ENCODE measurements around the gene APBB2.

The APBB2 gene

DNA sequence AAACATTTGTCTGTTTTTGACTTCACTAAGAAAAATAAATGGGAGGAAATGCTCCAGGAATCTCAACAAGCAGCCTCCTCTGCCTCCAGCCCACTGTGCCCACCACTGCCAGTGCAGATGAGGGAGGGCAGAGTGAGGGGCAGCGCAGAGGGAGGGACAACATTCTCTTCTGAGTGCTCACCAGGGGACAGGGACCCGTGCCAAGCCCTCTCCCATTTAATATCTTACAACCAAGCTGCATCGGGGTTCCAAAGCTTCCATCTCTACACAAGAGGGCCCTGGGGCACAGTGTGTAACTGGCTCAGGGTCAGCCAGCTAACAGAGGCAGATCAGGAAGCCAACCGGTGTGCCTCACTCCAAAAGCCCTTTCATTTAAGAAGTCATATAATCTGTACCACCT is 344.2 kb downstream of the APBB2 start:
- Histone ChIP-seq H4K20me1 (ENCODE audit: control insufficient read depth, insufficient read depth, low read depth, low read length) (no peaks in the 10 kb centered on the region), H3K4me3 (ENCODE audit: low read length) (no peak overlapping the region), H3K9me2 (replicated peaks; ENCODE audit: control insufficient read depth, low read length) (no peaks in the 10 kb centered on the region), H3K4me1 (ENCODE audit: control insufficient read depth, low read length) (no peaks in the 10 kb centered on the region), H3K9me3 (ENCODE audit: control insufficient read depth, insufficient read depth, low read length) (no peaks in the 10 kb centered on the region), H3K27me3 (ENCODE audit: control insufficient read depth, low read length) (no peaks in the 10 kb centered on the region), H3K36me3 (ENCODE audit: control insufficient read depth, low read length) (no peaks in the 10 kb centered on the region), H3K4me2 (ENCODE audit: low read length) (no peak overlapping the region), H3K79me2 (ENCODE audit: control insufficient read depth, low read length) (no peaks in the 10 kb centered on the region), H3F3A (ENCODE audit: control insufficient read depth, insufficient read depth) (no peaks in the 10 kb centered on the region), H3K27ac (ENCODE audit: low read depth, low read length) (no peak overlapping the region)
- TF ChIP-seq, protein P1, sequence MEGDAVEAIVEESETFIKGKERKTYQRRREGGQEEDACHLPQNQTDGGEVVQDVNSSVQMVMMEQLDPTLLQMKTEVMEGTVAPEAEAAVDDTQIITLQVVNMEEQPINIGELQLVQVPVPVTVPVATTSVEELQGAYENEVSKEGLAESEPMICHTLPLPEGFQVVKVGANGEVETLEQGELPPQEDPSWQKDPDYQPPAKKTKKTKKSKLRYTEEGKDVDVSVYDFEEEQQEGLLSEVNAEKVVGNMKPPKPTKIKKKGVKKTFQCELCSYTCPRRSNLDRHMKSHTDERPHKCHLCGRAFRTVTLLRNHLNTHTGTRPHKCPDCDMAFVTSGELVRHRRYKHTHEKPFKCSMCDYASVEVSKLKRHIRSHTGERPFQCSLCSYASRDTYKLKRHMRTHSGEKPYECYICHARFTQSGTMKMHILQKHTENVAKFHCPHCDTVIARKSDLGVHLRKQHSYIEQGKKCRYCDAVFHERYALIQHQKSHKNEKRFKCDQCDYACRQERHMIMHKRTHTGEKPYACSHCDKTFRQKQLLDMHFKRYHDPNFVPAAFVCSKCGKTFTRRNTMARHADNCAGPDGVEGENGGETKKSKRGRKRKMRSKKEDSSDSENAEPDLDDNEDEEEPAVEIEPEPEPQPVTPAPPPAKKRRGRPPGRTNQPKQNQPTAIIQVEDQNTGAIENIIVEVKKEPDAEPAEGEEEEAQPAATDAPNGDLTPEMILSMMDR (IDR thresholded peaks at IDR 0.05; ENCODE audit: low read depth, low read length, poor library complexity, severe bottlenecking) = no peak
- TF ChIP-seq EZH2phosphoT487 (IDR thresholded peaks at IDR 0.05; ENCODE audit: borderline replicate concordance, low read length) = no peak

DNA sequence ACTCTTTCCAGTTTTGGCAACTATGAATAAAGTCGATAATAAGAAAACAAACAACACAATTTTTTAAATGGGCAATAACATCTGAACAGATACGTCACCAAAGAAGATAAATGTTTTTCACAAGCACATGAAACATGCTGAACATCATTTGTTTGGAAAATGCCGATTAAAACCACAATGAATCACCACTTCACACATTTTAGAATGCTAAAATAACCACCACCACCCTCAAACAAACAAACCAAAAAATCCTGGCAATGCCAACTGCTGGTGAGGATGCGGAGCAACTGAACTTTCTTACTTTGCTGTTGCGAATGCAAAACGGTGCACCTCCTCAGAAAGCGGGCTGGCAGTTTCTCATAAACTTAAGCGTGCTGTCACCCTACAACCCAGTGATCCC is 348.6 kb downstream of the APBB2 start:
- Histone ChIP-seq H3K4me2 (ENCODE audit: low read length) (no peak overlapping the region), H3K9me3 (ENCODE audit: control insufficient read depth, insufficient read depth, low read length) (no peaks in the 10 kb centered on the region), H4K20me1 (ENCODE audit: control insufficient read depth, insufficient read depth, low read depth, low read length) (no peaks in the 10 kb centered on the region), H3K9me2 (replicated peaks; ENCODE audit: control insufficient read depth, low read length) (no peaks in the 10 kb centered on the region), H3K27me3 (ENCODE audit: control insufficient read depth, low read length) (no peaks in the 10 kb centered on the region), H3K27ac (ENCODE audit: low read depth, low read length) (no peak overlapping the region), H3K36me3 (ENCODE audit: control insufficient read depth, low read length) (no peaks in the 10 kb centered on the region), H3K4me1 (ENCODE audit: control insufficient read depth, low read length) (no peaks in the 10 kb centered on the region), H3K4me3 (ENCODE audit: low read length) (no peak overlapping the region), H3F3A (ENCODE audit: control insufficient read depth, insufficient read depth) (no peaks in the 10 kb centered on the region), H3K79me2 (ENCODE audit: control insufficient read depth, low read length) (no peaks in the 10 kb centered on the region)
- TF ChIP-seq EZH2phosphoT487 (IDR thresholded peaks at IDR 0.05; ENCODE audit: borderline replicate concordance, low read length) = no peak
- TF ChIP-seq, protein P1 (IDR thresholded peaks at IDR 0.05; ENCODE audit: low read depth, low read length, poor library complexity, severe bottlenecking) = no peak

DNA sequence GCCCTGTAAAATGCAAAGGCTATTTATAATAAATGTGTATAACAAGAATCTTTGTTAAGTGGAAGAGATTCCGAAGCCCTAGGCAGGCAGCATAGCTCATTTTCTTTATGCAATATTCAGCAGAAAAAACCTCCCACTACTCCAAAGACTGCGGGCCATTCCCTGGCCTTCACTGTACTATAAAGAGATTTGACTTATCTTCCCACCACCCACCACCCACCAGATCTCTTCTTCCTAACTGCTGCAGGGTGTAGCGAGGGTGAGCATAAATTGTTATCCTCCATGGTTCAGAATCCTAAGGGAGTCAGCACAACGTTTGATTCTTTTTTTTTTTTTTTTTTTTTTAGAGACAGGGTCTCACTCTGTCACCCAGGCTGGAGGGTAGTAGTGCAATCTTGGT is 349.8 kb downstream of the APBB2 start:
- no peaks in the 10 kb centered on the region for H3K9me2 ChIP-seq (replicated peaks; ENCODE audit: control insufficient read depth, low read length)
- H3K27me3 ChIP-seq (ENCODE audit: control insufficient read depth, low read length) = no peaks in the 10 kb centered on the region
- TF ChIP-seq EZH2phosphoT487 (IDR thresholded peaks at IDR 0.05; ENCODE audit: borderline replicate concordance, low read length) = no peak
- peaks cover 3% of the 10 kb centered on the region for H3K4me1 ChIP-seq (ENCODE audit: control insufficient read depth, low read length)
- H3K9me3 ChIP-seq (ENCODE audit: control insufficient read depth, insufficient read depth, low read length) = no peaks in the 10 kb centered on the region
- H4K20me1 ChIP-seq (ENCODE audit: control insufficient read depth, insufficient read depth, low read depth, low read length) = no peaks in the 10 kb centered on the region
- H3K4me3 ChIP-seq (ENCODE audit: low read length) = no peak overlapping the region
- H3K4me2 ChIP-seq (ENCODE audit: low read length) = no peak overlapping the region
- no peaks in the 10 kb centered on the region for H3F3A ChIP-seq (ENCODE audit: control insufficient read depth, insufficient read depth)
- no peaks in the 10 kb centered on the region for H3K36me3 ChIP-seq (ENCODE audit: control insufficient read depth, low read length)
- no peaks in the 10 kb centered on the region for H3K79me2 ChIP-seq (ENCODE audit: control insufficient read depth, low read length)
- H3K27ac ChIP-seq (ENCODE audit: low read depth, low read length) = no peak overlapping the region

DNA sequence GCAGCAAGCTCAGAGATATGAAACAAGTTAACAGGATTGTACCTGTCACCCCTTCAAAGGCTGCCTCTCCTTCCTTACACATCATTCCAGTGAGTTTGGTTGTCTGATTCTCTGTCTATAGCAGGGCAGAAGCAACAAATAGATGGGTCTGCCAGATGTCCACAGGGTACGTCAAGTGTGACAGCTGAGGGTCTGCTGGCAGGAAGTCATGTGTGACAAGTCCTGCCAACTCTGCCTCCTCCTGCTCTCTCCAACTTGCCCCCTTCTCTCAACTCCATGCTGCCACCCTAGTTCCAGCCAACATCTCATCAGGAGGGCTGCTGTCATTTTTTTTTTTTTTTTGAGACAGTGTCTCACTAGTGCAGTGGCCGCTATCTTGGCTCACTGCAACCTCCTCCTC is 355.4 kb downstream of the APBB2 start:
- Histone ChIP-seq H3K27ac (ENCODE audit: low read depth, low read length) (peak overlapping the region; percentile 11; the same call in 1 of the 2 replicates), H3K9me2 (replicated peaks; ENCODE audit: control insufficient read depth, low read length) (no peaks in the 10 kb centered on the region), H3K27me3 (ENCODE audit: control insufficient read depth, low read length) (no peaks in the 10 kb centered on the region), H3K4me1 (ENCODE audit: control insufficient read depth, low read length) (peaks cover 44% of the 10 kb centered on the region), H3K9me3 (ENCODE audit: control insufficient read depth, insufficient read depth, low read length) (no peaks in the 10 kb centered on the region), H3F3A (ENCODE audit: control insufficient read depth, insufficient read depth) (peaks cover 19% of the 10 kb centered on the region), H4K20me1 (ENCODE audit: control insufficient read depth, insufficient read depth, low read depth, low read length) (no peaks in the 10 kb centered on the region), H3K79me2 (ENCODE audit: control insufficient read depth, low read length) (peaks cover 21% of the 10 kb centered on the region), H3K4me3 (ENCODE audit: low read length) (peak overlapping the region; percentile 2), H3K4me2 (ENCODE audit: low read length) (peak overlapping the region; percentile 77), H3K36me3 (ENCODE audit: control insufficient read depth, low read length) (peaks cover 3% of the 10 kb centered on the region; the same call in 1 of the 2 replicates)
- TF ChIP-seq, protein P1 (IDR thresholded peaks at IDR 0.05; ENCODE audit: low read depth, low read length, poor library complexity, severe bottlenecking) = no peak
- no peak for TF ChIP-seq EZH2phosphoT487 (IDR thresholded peaks at IDR 0.05; ENCODE audit: borderline replicate concordance, low read length)

Data from DOHH2 (cell line).